ENCODE measurements around the gene FPGS. TPM values are rescaled to one million over a fixed set of nuclear protein-coding genes. Genes with fewer than 3 reads are reported as not detected.
A peak's percentile ranks its signal among the peaks of the same experiment; 100 is the strongest.
"Not testable (repeated sequence)": the region's sequence is repeated elsewhere in the genome, so short reads cannot be mapped to it uniquely, and the experiment has no call there.

Gene FPGS
- total and polyA plus RNA-seq, 8 donors = 27.0 to 85.3 (median 38.9) TPM

GRCh38 chr9:127779136-127779981 is 23.3 kb upstream of the FPGS start:
- no peaks in the 10 kb centered on the region for H3K27me3 ChIP-seq
- no peaks in the 10 kb centered on the region for H3K9me3 ChIP-seq
- FAIRE-seq = no peak
- WGBS, 2 donors = 76 to 83% methylated on average over 17 of the region's 17 CpGs
- H3K4me1 ChIP-seq = no peaks in the 10 kb centered on the region
- intact Hi-C loops (cut with DNase I) = no loop called here
- ATAC-seq = peak in 3 of 4 donors; percentile 21 to 35 (median 33)
- H3K4me3 ChIP-seq = no peak overlapping the region
- TF ChIP-seq CTCF (IDR thresholded peaks at IDR 0.05) = no peak
- peak in 1 of 6 donors; percentile 23 for DNase-seq
- peak overlapping the region in 2 of 4 donors; percentile 55 for H3K27ac ChIP-seq
- no peaks in the 10 kb centered on the region for H3K36me3 ChIP-seq

- Histone ChIP-seq H3K27ac (no peak overlapping the region), H3K27me3 (no peaks in the 10 kb centered on the region), H3K4me1 (no peaks in the 10 kb centered on the region), H3K9me3 (no peaks in the 10 kb centered on the region), H3K4me3 (no peak overlapping the region), H3K36me3 (no peaks in the 10 kb centered on the region)
- no peak for FAIRE-seq
- DNase-seq = peak in 1 of 6 donors; percentile 48
- WGBS, 2 donors = 74 to 75% methylated on average over 19 to 20 of the region's 20 CpGs
- intact Hi-C loops (cut with DNase I) = no loop called here
- no peak for ATAC-seq
- no peak for TF ChIP-seq CTCF (IDR thresholded peaks at IDR 0.05)
These were observed 22.4 kb upstream of the FPGS start for GRCh38 chr9:127780126-127780885.

GRCh38 chr9:127780909-127781308 is 21.8 kb upstream of the FPGS start:
- H3K4me3 ChIP-seq; ATAC-seq; H3K4me1 ChIP-seq; intact Hi-C loops (cut with DNase I); FAIRE-seq; H3K36me3 ChIP-seq; H3K27me3 ChIP-seq; DNase-seq; H3K9me3 ChIP-seq; H3K27ac ChIP-seq: not testable (repeated sequence)
- WGBS, 2 donors = 90 to 95% methylated on average over 9 of the region's 9 CpGs

GRCh38 chr9:127781806-127782205 is 20.9 kb upstream of the FPGS start:
- no peak for TF ChIP-seq CTCF (IDR thresholded peaks at IDR 0.05)
- 89 to 94% methylated on average over 4 of the region's 4 CpGs for WGBS, 2 donors
- no peak for DNase-seq
- no peak for FAIRE-seq
- no peak for ATAC-seq
- no peak overlapping the region for H3K4me3 ChIP-seq
- H3K27ac ChIP-seq = no peak overlapping the region
- H3K4me1 ChIP-seq = peaks cover 0 to under 1% (median under 1%) of the 10 kb centered on the region in 3 donors
- intact Hi-C loops (cut with DNase I) = no loop called here
- H3K9me3 ChIP-seq = no peaks in the 10 kb centered on the region
- H3K36me3 ChIP-seq = peaks cover 0 to 1% (median 0%) of the 10 kb centered on the region in 3 donors
- H3K27me3 ChIP-seq = no peaks in the 10 kb centered on the region

GRCh38 chr9:127783111-127784008 is 19.3 kb upstream of the FPGS start:
- Histone ChIP-seq H3K4me1 (peaks cover 11 to 16% (median 16%) of the 10 kb centered on the region in 3 donors), H3K36me3 (peaks cover 0 to 17% (median 10%) of the 10 kb centered on the region in 3 donors), H3K27ac (peak overlapping the region in 2 of 4 donors; percentile 22 to 52), H3K4me3 (no peak overlapping the region), H3K9me3 (no peaks in the 10 kb centered on the region), H3K27me3 (no peaks in the 10 kb centered on the region)
- TF ChIP-seq CTCF (IDR thresholded peaks at IDR 0.05) = no peak
- ATAC-seq (no peak), FAIRE-seq (no peak), DNase-seq (peak in 2 of 6 donors; percentile 64 to 80)
- 75 to 88% methylated on average over 20 of the region's 20 CpGs for WGBS, 2 donors
- intact Hi-C loops (cut with DNase I) = no loop called here
